ENCODE measurements around the gene SCT. TPM values are rescaled to one million over a fixed set of nuclear protein-coding genes. Genes with fewer than 3 reads are reported as not detected.

Gene SCT
- total RNA-seq, 2 experiments from 2014 or later = not detected

GRCh38 chr11:643849-644738 lies 17.1 kb upstream of the SCT start:
- DNase-seq = no peak
- no peak overlapping the region for H3K27ac Mint-ChIP-seq

GRCh38 chr11:643366-643765 lies 16.4 kb upstream of the SCT start:
- Histone ChIP-seq H3K36me3 (ENCODE audit: insufficient read depth, low read length) (peaks cover 14% of the 10 kb centered on the region), H3K4me1 (ENCODE audit: insufficient read depth, low read length) (peaks cover 20% of the 10 kb centered on the region), H3K4me3 (ENCODE audit: low read length) (no peak overlapping the region), H3K27me3 (ENCODE audit: control insufficient read depth in 1 of 2, insufficient read depth in 2 of 2, low read length in 2 of 2) (peaks cover 9 to 13% of the 10 kb centered on the region in 2 experiments), H3K27ac (ENCODE audit: low read depth in 1 of 2, low read length in 2 of 2) (no peak overlapping the region), H3K9me3 (ENCODE audit: control insufficient read depth in 1 of 2, insufficient read depth in 1 of 2, low read length in 2 of 2) (peaks cover 0 to 8% of the 10 kb centered on the region in 2 experiments)
- H3K4me1 Mint-ChIP-seq (ENCODE audit: low read depth) = peaks cover 7% of the 10 kb centered on the region
- no peaks in the 10 kb centered on the region for H3K9me3 Mint-ChIP-seq
- TF ChIP-seq, protein P1, sequence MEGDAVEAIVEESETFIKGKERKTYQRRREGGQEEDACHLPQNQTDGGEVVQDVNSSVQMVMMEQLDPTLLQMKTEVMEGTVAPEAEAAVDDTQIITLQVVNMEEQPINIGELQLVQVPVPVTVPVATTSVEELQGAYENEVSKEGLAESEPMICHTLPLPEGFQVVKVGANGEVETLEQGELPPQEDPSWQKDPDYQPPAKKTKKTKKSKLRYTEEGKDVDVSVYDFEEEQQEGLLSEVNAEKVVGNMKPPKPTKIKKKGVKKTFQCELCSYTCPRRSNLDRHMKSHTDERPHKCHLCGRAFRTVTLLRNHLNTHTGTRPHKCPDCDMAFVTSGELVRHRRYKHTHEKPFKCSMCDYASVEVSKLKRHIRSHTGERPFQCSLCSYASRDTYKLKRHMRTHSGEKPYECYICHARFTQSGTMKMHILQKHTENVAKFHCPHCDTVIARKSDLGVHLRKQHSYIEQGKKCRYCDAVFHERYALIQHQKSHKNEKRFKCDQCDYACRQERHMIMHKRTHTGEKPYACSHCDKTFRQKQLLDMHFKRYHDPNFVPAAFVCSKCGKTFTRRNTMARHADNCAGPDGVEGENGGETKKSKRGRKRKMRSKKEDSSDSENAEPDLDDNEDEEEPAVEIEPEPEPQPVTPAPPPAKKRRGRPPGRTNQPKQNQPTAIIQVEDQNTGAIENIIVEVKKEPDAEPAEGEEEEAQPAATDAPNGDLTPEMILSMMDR (IDR thresholded peaks at IDR 0.05) = no peak
- ChIA-PET CTCF (no interaction called here), POLR2A (no interaction called here)
- H3K27ac Mint-ChIP-seq = no peak overlapping the region
- ATAC-seq (ENCODE audit: poor library complexity) (peak; percentile 29), DNase-seq (no peak)
- peaks cover 12% of the 10 kb centered on the region for H3K27me3 Mint-ChIP-seq
- peaks cover 5% of the 10 kb centered on the region for H3K36me3 Mint-ChIP-seq (ENCODE audit: low read depth)
- H3K4me3 Mint-ChIP-seq = no peak overlapping the region
- intact Hi-C loops (cut with DNase I, micrococcal nuclease) = no loop called here

More at GRCh38 chr11:643849-644738, 17.1 kb upstream of the SCT start:
- Mint-ChIP-seq H3K36me3 (ENCODE audit: low read depth) (peaks cover 5% of the 10 kb centered on the region), H3K9me3 (no peaks in the 10 kb centered on the region), H3K4me3 (no peak overlapping the region), H3K4me1 (ENCODE audit: low read depth) (no peaks in the 10 kb centered on the region), H3K27me3 (peaks cover 5% of the 10 kb centered on the region)
- Histone ChIP-seq H3K27ac (ENCODE audit: low read depth in 1 of 2, low read length in 2 of 2) (no peak overlapping the region), H3K36me3 (ENCODE audit: insufficient read depth, low read length) (peaks cover 14% of the 10 kb centered on the region), H3K4me1 (ENCODE audit: insufficient read depth, low read length) (peaks cover 13% of the 10 kb centered on the region), H3K4me3 (ENCODE audit: low read length) (no peak overlapping the region), H3K27me3 (ENCODE audit: control insufficient read depth in 1 of 2, insufficient read depth in 2 of 2, low read length in 2 of 2) (peaks cover 1 to 6% of the 10 kb centered on the region in 2 experiments), H3K9me3 (ENCODE audit: control insufficient read depth in 1 of 2, insufficient read depth in 1 of 2, low read length in 2 of 2) (peaks cover 0 to 8% of the 10 kb centered on the region in 2 experiments)
- TF ChIP-seq, protein P1 (IDR thresholded peaks at IDR 0.05) = no peak
- intact Hi-C loops (cut with DNase I, micrococcal nuclease) = no loop called here
- no peak for ATAC-seq (ENCODE audit: poor library complexity)
- ChIA-PET CTCF (no interaction called here), POLR2A (no interaction called here)

DNA sequence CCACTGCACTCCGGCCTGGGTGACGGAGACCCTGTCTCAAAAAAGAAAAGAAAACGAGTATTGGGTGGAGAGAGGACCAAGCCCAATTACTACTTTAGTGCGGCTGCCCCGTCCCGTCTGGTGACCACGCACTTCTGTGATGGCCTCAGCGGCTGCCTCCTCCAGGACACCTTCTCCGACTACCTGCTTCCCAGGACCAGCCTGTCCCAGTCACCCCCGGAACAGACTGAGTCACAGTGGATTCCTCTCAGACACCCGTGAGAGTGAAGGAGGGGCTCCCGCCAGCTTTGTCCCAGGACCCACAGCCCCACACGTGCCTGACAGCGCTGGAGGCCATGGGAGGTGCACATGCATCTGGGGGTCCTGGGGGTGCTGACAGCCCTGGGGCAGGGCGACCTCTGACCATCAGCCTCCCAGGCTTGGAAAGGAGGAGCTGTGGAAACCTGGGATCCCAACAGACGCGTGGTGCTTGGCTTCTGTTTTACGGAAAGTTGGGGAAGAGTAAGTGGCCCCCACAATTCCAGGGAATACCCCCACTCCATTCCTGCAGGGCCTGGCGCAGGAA lies 14.9 kb upstream of the SCT start:
- TF ChIP-seq, protein P1 (IDR thresholded peaks at IDR 0.05) = no peak
- H3K27ac Mint-ChIP-seq = no peak overlapping the region
- CTCF ChIA-PET = no interaction called here
- POLR2A ChIA-PET = interaction anchor here (1.0 kb wide), 1 partner anchor 26 kb away, joined by 3 read pairs; the partner anchor contains the start of gene IRF7
- Histone ChIP-seq H3K9me3 (ENCODE audit: control insufficient read depth in 1 of 2, insufficient read depth in 1 of 2, low read length in 2 of 2) (peaks cover 0 to 17% of the 10 kb centered on the region in 2 experiments), H3K4me1 (ENCODE audit: insufficient read depth, low read length) (peaks cover 30% of the 10 kb centered on the region), H3K36me3 (ENCODE audit: insufficient read depth, low read length) (peaks cover 14% of the 10 kb centered on the region), H3K27me3 (ENCODE audit: control insufficient read depth in 1 of 2, insufficient read depth in 2 of 2, low read length in 2 of 2) (peaks cover 19 to 23% of the 10 kb centered on the region in 2 experiments), H3K27ac (ENCODE audit: low read depth in 1 of 2, low read length in 2 of 2) (no peak overlapping the region), H3K4me3 (ENCODE audit: low read length) (no peak overlapping the region)
- DNase-seq (no peak), ATAC-seq (ENCODE audit: poor library complexity) (no peak)
- peaks cover 20% of the 10 kb centered on the region for H3K27me3 Mint-ChIP-seq
- intact Hi-C loops (cut with DNase I, micrococcal nuclease) = no loop called here
- no peak overlapping the region for H3K4me3 Mint-ChIP-seq
- H3K9me3 Mint-ChIP-seq = no peaks in the 10 kb centered on the region
- peaks cover 12% of the 10 kb centered on the region for H3K4me1 Mint-ChIP-seq (ENCODE audit: low read depth)
- H3K36me3 Mint-ChIP-seq (ENCODE audit: low read depth) = peaks cover 5% of the 10 kb centered on the region

Measured in CD4-positive, alpha-beta T cell (primary cell).